Keratinocyte (primary cell): ENCODE data around the gene ATP5ME. TPM values are rescaled to one million over a fixed set of nuclear protein-coding genes. Genes with fewer than 3 reads are reported as not detected.

Experiments used
- DNase-seq: peaks from one replicate; pipeline ENCODE4 v3.0.0-alpha.2; 2011; ENCODE audit warnings: low read depth, missing footprints, low spot score
- FAIRE-seq: peaks from 2 replicates; lab custom pipeline; 2011; peaks lifted over from hg19 to GRCh38; lab: Jason Lieb, UNC
- H2AFZ ChIP-seq: 2 replicates; pipeline ENCODE4 v1.6.0; 2012; ENCODE audit warnings: low read length, control low read depth, inconsistent platforms; ENCODE audit not compliant: control insufficient read depth
- H3K27ac ChIP-seq: 2 replicates; pipeline ENCODE4 v1.5.1; 2011; ENCODE audit warnings: low read length; ENCODE audit not compliant: control insufficient read depth, insufficient read depth
- H3K27me3 ChIP-seq: 3 replicates; pipeline ENCODE4 v1.6.0; 2011; ENCODE audit warnings: low read length; ENCODE audit not compliant: control insufficient read depth, insufficient read depth; ENCODE audit errors: extremely low read depth
- H3K36me3 ChIP-seq, 2 experiments: 2 replicates in 1 of 2; 3 replicates in 1 of 2; pipeline ENCODE4 v1.5.1; 2011; ENCODE audit warnings: low read length in 2 of 2, mild to moderate bottlenecking in 1 of 2; ENCODE audit not compliant: control insufficient read depth in 2 of 2, insufficient read depth in 2 of 2; ENCODE audit errors: extremely low read depth in 1 of 2
- H3K4me1 ChIP-seq: 3 replicates; pipeline ENCODE4 v1.5.1; 2011; ENCODE audit warnings: low read length; ENCODE audit not compliant: control insufficient read depth, insufficient read depth; ENCODE audit errors: extremely low read depth
- H3K4me2 ChIP-seq: 3 replicates; pipeline ENCODE4 v1.6.0; 2011; ENCODE audit warnings: low read depth, low read length; ENCODE audit not compliant: control insufficient read depth, insufficient read depth; ENCODE audit errors: extremely low read depth
- H3K4me3 ChIP-seq, 3 experiments: fragments of 200-600 bp in 1 of 3; sonication (generic) in 1 of 3; 2 replicates in 2 of 3; 3 replicates in 1 of 3; pipeline ENCODE4 v1.5.1; 2011 to 2016; ENCODE audit warnings: low read length in 3 of 3, mild to moderate bottlenecking in 3 of 3, control low read depth in 2 of 3, inconsistent platforms in 1 of 3, low read depth in 1 of 3, mixed read lengths in 1 of 3, mixed run types in 1 of 3, moderate library complexity in 1 of 3; ENCODE audit not compliant: control insufficient read depth in 2 of 3, insufficient read depth in 2 of 3; ENCODE audit errors: extremely low read depth in 1 of 3
- H3K79me2 ChIP-seq: 2 replicates; pipeline ENCODE4 v1.6.0; 2012; ENCODE audit warnings: low read length; ENCODE audit not compliant: control insufficient read depth, insufficient read depth
- H3K9ac ChIP-seq: 3 replicates; pipeline ENCODE4 v1.6.0; 2011; ENCODE audit warnings: low read length; ENCODE audit not compliant: control insufficient read depth, insufficient read depth; ENCODE audit errors: extremely low read depth
- H3K9me1 ChIP-seq: 3 replicates; pipeline ENCODE4 v1.6.0; 2011; ENCODE audit warnings: low read length; ENCODE audit not compliant: control insufficient read depth, insufficient read depth; ENCODE audit errors: extremely low read depth
- H3K9me3 ChIP-seq: 2 replicates; pipeline ENCODE4 v1.5.1; 2012; ENCODE audit warnings: low read depth, low read length; ENCODE audit not compliant: control insufficient read depth
- H4K20me1 ChIP-seq: 3 replicates; pipeline ENCODE4 v1.6.0; 2011; ENCODE audit warnings: low read length; ENCODE audit not compliant: control insufficient read depth, insufficient read depth; ENCODE audit errors: extremely low read depth
- EZH2 ChIP-seq: IDR thresholded peaks from one replicate; pipeline ENCODE4 v1.6.1; 2012; ENCODE audit warnings: inconsistent platforms, mild to moderate bottlenecking, low read length, moderate library complexity
- dilution Hi-C: fragments of 300-500 bp; cut with MboI; formaldehyde crosslinking; loops from one replicate; pipeline ENCODE4 v1.7.0; 2020; ENCODE audit warnings: low sequenced_read_pairs; ENCODE audit not compliant: extremely low pct_ligation_motif_present
- polyA plus RNA-seq, 5 experiments: library from polyadenylated mRNA; depleted of rRNA in 3 of 5; stranded (reverse) in 3 of 5; stranded (forward) in 1 of 5; unstranded in 1 of 5; fragments of >200 nt; gene quantifications; 1 replicate in 1 of 5; 2 replicates in 3 of 5; 3 replicates in 1 of 5; pipeline versions ENCODE4 v1.2.1 to v1.2.3, GENCODE V29; 2011 to 2012; ENCODE audit warnings: missing spikeins in 2 of 5, low read depth in 1 of 5, low replicate concordance in 1 of 5
- TF ChIP-seq, protein P1 (sequence below), 3 experiments: IDR thresholded peaks in 1 of 3; conservative IDR thresholded peaks in 1 of 3; optimal IDR thresholded peaks in 1 of 3; 2 replicates in 2 of 3; 3 replicates in 1 of 3; pipeline versions ENCODE3 to v1.5.1; 2011; ENCODE audit warnings: low read length in 3 of 3, mild to moderate bottlenecking in 3 of 3, moderate library complexity in 2 of 3, control low read depth in 1 of 3, inconsistent platforms in 1 of 3; ENCODE audit not compliant: insufficient read depth in 2 of 3; ENCODE audit errors: extremely low read depth in 1 of 3

Gene ATP5ME
- polyA plus RNA-seq, 1 donor (not counting 4 experiments of a cell fraction or from before 2014, with no cell fraction given), result 438 TPM

DNA sequence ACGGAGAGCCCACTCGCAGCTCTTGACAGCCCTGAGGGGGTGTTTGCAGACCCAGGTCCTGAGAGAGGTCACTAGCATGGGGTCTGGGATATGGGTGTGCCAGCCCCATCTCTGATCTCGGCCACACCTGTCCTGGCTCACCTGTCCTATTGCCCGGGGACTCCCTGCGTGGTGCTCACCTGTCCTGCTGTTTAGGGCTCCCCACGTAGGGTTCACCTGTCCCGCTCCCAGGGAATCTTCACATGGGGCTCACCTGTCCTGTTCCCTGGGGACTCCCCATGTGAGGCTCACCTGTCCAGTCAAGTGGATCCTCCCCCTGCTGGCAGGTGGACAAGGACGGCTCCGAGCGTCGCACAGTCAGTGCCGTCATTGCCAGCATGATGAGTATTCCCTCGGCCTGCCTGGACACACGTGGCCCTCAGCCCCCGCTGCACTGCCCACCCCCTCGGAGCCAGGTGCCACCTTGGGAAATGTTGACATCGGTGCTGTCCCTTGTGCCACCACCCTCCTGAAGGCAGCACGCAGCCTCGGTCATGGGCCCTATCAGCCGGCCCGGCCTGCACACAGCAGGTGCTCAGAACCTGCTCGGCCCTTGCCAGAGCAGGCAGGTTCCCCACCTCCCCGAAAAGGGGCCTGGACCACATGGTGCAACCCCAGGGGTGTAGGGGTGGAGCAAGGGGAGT is 8.6 kb upstream of the ATP5ME start:
- Histone ChIP-seq H2AFZ (no peak overlapping the region), H3K27me3 (peaks cover 12% of the 10 kb centered on the region), H3K36me3 (no peaks in the 10 kb centered on the region), H3K4me2 (no peak overlapping the region), H3K27ac (no peak overlapping the region), H3K4me3 (no peak overlapping the region), H3K9me3 (no peaks in the 10 kb centered on the region), H3K79me2 (no peaks in the 10 kb centered on the region), H4K20me1 (peaks cover 4% of the 10 kb centered on the region), H3K9ac (no peak overlapping the region), H3K9me1 (no peaks in the 10 kb centered on the region), H3K4me1 (peaks cover 14% of the 10 kb centered on the region)
- DNase-seq (no peak), FAIRE-seq (no peak)
- TF ChIP-seq EZH2, result no peak
- TF ChIP-seq, protein P1, sequence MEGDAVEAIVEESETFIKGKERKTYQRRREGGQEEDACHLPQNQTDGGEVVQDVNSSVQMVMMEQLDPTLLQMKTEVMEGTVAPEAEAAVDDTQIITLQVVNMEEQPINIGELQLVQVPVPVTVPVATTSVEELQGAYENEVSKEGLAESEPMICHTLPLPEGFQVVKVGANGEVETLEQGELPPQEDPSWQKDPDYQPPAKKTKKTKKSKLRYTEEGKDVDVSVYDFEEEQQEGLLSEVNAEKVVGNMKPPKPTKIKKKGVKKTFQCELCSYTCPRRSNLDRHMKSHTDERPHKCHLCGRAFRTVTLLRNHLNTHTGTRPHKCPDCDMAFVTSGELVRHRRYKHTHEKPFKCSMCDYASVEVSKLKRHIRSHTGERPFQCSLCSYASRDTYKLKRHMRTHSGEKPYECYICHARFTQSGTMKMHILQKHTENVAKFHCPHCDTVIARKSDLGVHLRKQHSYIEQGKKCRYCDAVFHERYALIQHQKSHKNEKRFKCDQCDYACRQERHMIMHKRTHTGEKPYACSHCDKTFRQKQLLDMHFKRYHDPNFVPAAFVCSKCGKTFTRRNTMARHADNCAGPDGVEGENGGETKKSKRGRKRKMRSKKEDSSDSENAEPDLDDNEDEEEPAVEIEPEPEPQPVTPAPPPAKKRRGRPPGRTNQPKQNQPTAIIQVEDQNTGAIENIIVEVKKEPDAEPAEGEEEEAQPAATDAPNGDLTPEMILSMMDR (optimal IDR thresholded peaks at IDR 0.05 in 1 of 3, IDR thresholded peaks at IDR 0.05 in 1 of 3, conservative IDR thresholded peaks at IDR 0.05 in 1 of 3; ENCODE audit: extremely low read depth in 1 of 3, insufficient read depth in 2 of 3, low read length in 3 of 3), result no peak
- dilution Hi-C loops, result no loop called here

DNA sequence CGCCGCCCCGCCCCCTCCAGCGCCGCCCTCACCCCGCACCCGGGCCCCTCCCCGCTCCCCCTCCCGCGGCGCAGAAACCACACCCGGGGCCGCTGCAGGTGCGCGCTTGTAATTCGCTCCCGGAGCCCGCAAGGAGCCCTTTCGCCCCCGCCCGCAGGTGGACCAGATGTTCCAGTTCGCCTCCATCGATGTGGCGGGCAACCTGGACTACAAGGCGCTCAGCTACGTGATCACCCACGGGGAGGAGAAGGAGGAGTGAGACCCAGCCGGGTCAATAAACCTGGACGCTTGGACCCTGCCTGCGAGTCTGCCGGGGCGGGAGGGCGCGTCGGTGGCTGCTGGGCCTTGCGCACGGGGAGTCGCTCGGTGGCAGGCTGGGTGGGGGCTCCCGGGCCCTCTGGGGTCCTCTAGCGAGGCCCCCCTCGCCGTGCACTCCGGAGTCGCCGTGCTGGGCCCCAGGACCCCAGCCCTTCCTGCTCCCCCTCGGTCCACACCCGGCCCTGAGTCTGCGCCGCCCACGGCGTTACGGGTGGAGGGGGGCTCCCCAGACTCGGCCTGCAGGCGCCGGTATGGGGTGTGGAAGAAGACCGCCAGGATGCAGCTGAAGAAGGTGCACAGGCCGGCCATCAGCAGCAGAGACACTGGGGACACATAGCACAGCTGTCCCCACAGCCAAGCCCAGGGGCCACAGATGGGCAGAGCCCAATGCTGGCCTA is 7.8 kb upstream of the ATP5ME start:
- no peaks in the 10 kb centered on the region for H3K79me2 ChIP-seq
- peaks cover 4% of the 10 kb centered on the region for H4K20me1 ChIP-seq
- peaks cover 12% of the 10 kb centered on the region for H3K27me3 ChIP-seq
- no peaks in the 10 kb centered on the region for H3K9me3 ChIP-seq
- FAIRE-seq (no peak), DNase-seq (no peak)
- dilution Hi-C loops, result no loop called here
- no peaks in the 10 kb centered on the region for H3K36me3 ChIP-seq
- peak overlapping the region; percentile 48 for H3K4me2 ChIP-seq
- H3K9ac ChIP-seq, result no peak overlapping the region
- no peak overlapping the region for H2AFZ ChIP-seq
- peaks cover 14% of the 10 kb centered on the region for H3K4me1 ChIP-seq
- H3K4me3 ChIP-seq, result no peak overlapping the region
- H3K27ac ChIP-seq, result no peak overlapping the region
- TF ChIP-seq, protein P1 (optimal IDR thresholded peaks at IDR 0.05 in 1 of 3, IDR thresholded peaks at IDR 0.05 in 1 of 3, conservative IDR thresholded peaks at IDR 0.05 in 1 of 3; ENCODE audit: extremely low read depth in 1 of 3, insufficient read depth in 2 of 3, low read length in 3 of 3), result no peak
- TF ChIP-seq EZH2, result no peak
- H3K9me1 ChIP-seq, result no peaks in the 10 kb centered on the region
